GM23338 (cell line): ENCODE results near the gene FAM241B. TPM values are rescaled to one million over a fixed set of nuclear protein-coding genes. Genes with fewer than 3 reads are reported as not detected.

Experiments used
- ATAC-seq: fragments of 200-7000 bp; cut with Tn5 transposase; 3 replicates; pipeline ENCODE4 v1.9.1; 2020
- DNase-seq: peaks from one replicate; pipeline ENCODE4 v3.0.0-alpha.2; 2015; ENCODE audit warnings: low spot score
- H2AFZ ChIP-seq: fragments of 200-600 bp; sonication (generic); 2 replicates; pipeline ENCODE4 v1.8.0; 2016; ENCODE audit warnings: antibody characterized with exemption, mild to moderate bottlenecking, moderate library complexity
- H3F3A ChIP-seq: fragments of 200-600 bp; sonication (generic); replicated peaks from 2 replicates; pipeline ENCODE4 v1.8.0; 2017; ENCODE audit warnings: antibody characterized with exemption, mixed run types, low read depth
- H3K27ac ChIP-seq: fragments of 200-600 bp; sonication (generic); 2 replicates; pipeline ENCODE4 v1.6.1; 2016; ENCODE audit warnings: low read depth
- H3K27me3 ChIP-seq: fragments of 200-600 bp; sonication (generic); 2 replicates; pipeline ENCODE4 v1.8.0; 2016; ENCODE audit warnings: mild to moderate bottlenecking, mixed run types, moderate library complexity; ENCODE audit not compliant: insufficient read depth
- H3K36me3 ChIP-seq: fragments of 200-600 bp; sonication (generic); 2 replicates; pipeline ENCODE4 v1.8.0; 2016; ENCODE audit warnings: mild to moderate bottlenecking; ENCODE audit not compliant: insufficient read depth
- H3K4me1 ChIP-seq: fragments of 200-600 bp; sonication (generic); 2 replicates; pipeline ENCODE4 v1.8.0; 2016; ENCODE audit warnings: mild to moderate bottlenecking, moderate library complexity; ENCODE audit not compliant: insufficient read depth
- H3K4me2 ChIP-seq: fragments of 200-600 bp; sonication (generic); 2 replicates; pipeline ENCODE4 v1.7.1; 2017; ENCODE audit warnings: mixed run types
- H3K4me3 ChIP-seq: fragments of 200-600 bp; sonication (generic); 2 replicates; pipeline ENCODE4 v1.6.1; 2016; ENCODE audit warnings: mixed run types
- H3K79me2 ChIP-seq: fragments of 200-600 bp; sonication (generic); replicated peaks from 2 replicates; pipeline ENCODE4 v1.8.0; 2017; ENCODE audit warnings: mild to moderate bottlenecking; ENCODE audit not compliant: insufficient read depth
- H3K9me2 ChIP-seq: fragments of 200-600 bp; sonication (generic); 2 replicates; pipeline ENCODE4 v1.8.0; 2017; ENCODE audit not compliant: insufficient read depth
- H4K20me1 ChIP-seq: fragments of 200-600 bp; sonication (generic); replicated peaks from 2 replicates; pipeline ENCODE4 v1.8.0; 2017; ENCODE audit warnings: mild to moderate bottlenecking; ENCODE audit not compliant: insufficient read depth
- H3K27ac Mint-ChIP-seq: 2 replicates; pipeline ENCODE4 v1.8.0; 2020; ENCODE audit warnings: inconsistent platforms, mild to moderate bottlenecking, moderate library complexity, mixed read lengths
- H3K27me3 Mint-ChIP-seq: 3 replicates; pipeline ENCODE4 v1.8.0; 2022; ENCODE audit warnings: low read depth, mild to moderate bottlenecking, moderate library complexity, mixed read lengths, inconsistent platforms; ENCODE audit not compliant: insufficient read depth, poor library complexity
- H3K36me3 Mint-ChIP-seq: 3 replicates; pipeline ENCODE4 v1.8.0; 2021; ENCODE audit warnings: low read depth, mild to moderate bottlenecking, inconsistent platforms, moderate library complexity, mixed read lengths
- H3K4me1 Mint-ChIP-seq: 3 replicates; pipeline ENCODE4 v1.8.0; 2020; ENCODE audit warnings: mild to moderate bottlenecking, inconsistent platforms, mixed read lengths
- H3K4me3 Mint-ChIP-seq: 3 replicates; pipeline ENCODE4 v1.8.0; 2021; ENCODE audit warnings: moderate library complexity, mild to moderate bottlenecking, inconsistent platforms, mixed read lengths
- H3K9me3 Mint-ChIP-seq: 3 replicates; pipeline ENCODE4 v1.8.0; 2020; ENCODE audit warnings: moderate library complexity, mild to moderate bottlenecking, inconsistent platforms, mixed read lengths
- CTCF ChIP-seq, 2 experiments: fragments of 200-600 bp in 1 of 2; sonication (generic) in 1 of 2; conservative IDR thresholded peaks; 2 replicates each; pipeline versions ENCODE4 v1.5.1 to v1.6.1; 2016 to 2017; ENCODE audit warnings: antibody characterized with exemption in 2 of 2, low read depth in 2 of 2, mild to moderate bottlenecking in 2 of 2, moderate library complexity in 1 of 2
- NANOG ChIP-seq: IDR thresholded peaks from 2 replicates; pipeline ENCODE4 v1.6.1; 2016; ENCODE audit warnings: antibody characterized with exemption, borderline replicate concordance
- ZNF114 ChIP-seq: fragments of 250-450 bp; sonication (Bioruptor Pico); IDR thresholded peaks from 2 replicates; pipeline ENCODE4 v1.5.0; 2020; ENCODE audit warnings: mild to moderate bottlenecking, moderate library complexity
- polyA plus RNA-seq: library from polyadenylated mRNA; unstranded; fragments of >200 nt; fragmentation: Nextera tagmentation; extraction: Ambion mirVana; gene quantifications from 2 replicates; pipeline ENCODE4 v1.2.1, GENCODE V29; 2016
- total RNA-seq: library from RNA; depleted of rRNA; stranded (reverse); fragments of >200 nt; shearing (Covaris generic); gene quantifications from 2 replicates; pipeline ENCODE4 v1.2.3, GENCODE V29; 2014
- TF ChIP-seq, protein P1 (sequence below): IDR thresholded peaks from one replicate; pipeline ENCODE4 v1.6.1; 2018; ENCODE audit warnings: antibody characterized with exemption; ENCODE audit not compliant: unreplicated experiment
- TF ChIP-seq, protein P2 (sequence below): fragments of 250-450 bp; sonication (Bioruptor Pico); IDR thresholded peaks from 2 replicates; pipeline ENCODE4 v1.5.0; 2020; ENCODE audit warnings: mild to moderate bottlenecking, moderate library complexity

FAM241B gene
- total and polyA plus RNA-seq, 2 experiments from 2014 or later: 6.7 to 28.3 TPM

- Mint-ChIP-seq H3K4me3 (no peak overlapping the region), H3K9me3 (no peaks in the 10 kb centered on the region), H3K4me1 (no peaks in the 10 kb centered on the region), H3K36me3 (no peaks in the 10 kb centered on the region; the same call in 2 of the 3 replicates), H3K27me3 (peaks cover 12% of the 10 kb centered on the region), H3K27ac (no peak overlapping the region)
- Histone ChIP-seq H3K27me3 (no peaks in the 10 kb centered on the region), H3K27ac (no peak overlapping the region), H3K4me1 (no peaks in the 10 kb centered on the region), H3K79me2 (no peaks in the 10 kb centered on the region), H3K4me2 (no peak overlapping the region), H4K20me1 (no peaks in the 10 kb centered on the region), H3K4me3 (no peak overlapping the region), H3K36me3 (no peaks in the 10 kb centered on the region), H2AFZ (no peak overlapping the region), H3F3A (no peaks in the 10 kb centered on the region), H3K9me2 (peaks cover 5% of the 10 kb centered on the region; the same call in 1 of the 2 replicates)
- TF ChIP-seq ZNF114 (CRISPR knock-in tag): no peak
- TF ChIP-seq NANOG: no peak
- TF ChIP-seq, protein P1, sequence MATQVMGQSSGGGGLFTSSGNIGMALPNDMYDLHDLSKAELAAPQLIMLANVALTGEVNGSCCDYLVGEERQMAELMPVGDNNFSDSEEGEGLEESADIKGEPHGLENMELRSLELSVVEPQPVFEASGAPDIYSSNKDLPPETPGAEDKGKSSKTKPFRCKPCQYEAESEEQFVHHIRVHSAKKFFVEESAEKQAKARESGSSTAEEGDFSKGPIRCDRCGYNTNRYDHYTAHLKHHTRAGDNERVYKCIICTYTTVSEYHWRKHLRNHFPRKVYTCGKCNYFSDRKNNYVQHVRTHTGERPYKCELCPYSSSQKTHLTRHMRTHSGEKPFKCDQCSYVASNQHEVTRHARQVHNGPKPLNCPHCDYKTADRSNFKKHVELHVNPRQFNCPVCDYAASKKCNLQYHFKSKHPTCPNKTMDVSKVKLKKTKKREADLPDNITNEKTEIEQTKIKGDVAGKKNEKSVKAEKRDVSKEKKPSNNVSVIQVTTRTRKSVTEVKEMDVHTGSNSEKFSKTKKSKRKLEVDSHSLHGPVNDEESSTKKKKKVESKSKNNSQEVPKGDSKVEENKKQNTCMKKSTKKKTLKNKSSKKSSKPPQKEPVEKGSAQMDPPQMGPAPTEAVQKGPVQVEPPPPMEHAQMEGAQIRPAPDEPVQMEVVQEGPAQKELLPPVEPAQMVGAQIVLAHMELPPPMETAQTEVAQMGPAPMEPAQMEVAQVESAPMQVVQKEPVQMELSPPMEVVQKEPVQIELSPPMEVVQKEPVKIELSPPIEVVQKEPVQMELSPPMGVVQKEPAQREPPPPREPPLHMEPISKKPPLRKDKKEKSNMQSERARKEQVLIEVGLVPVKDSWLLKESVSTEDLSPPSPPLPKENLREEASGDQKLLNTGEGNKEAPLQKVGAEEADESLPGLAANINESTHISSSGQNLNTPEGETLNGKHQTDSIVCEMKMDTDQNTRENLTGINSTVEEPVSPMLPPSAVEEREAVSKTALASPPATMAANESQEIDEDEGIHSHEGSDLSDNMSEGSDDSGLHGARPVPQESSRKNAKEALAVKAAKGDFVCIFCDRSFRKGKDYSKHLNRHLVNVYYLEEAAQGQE: no peak
- no peak for TF ChIP-seq CTCF (conservative IDR thresholded peaks at IDR 0.05; ENCODE audit: low read depth in 2 of 2)
- TF ChIP-seq, protein P2, sequence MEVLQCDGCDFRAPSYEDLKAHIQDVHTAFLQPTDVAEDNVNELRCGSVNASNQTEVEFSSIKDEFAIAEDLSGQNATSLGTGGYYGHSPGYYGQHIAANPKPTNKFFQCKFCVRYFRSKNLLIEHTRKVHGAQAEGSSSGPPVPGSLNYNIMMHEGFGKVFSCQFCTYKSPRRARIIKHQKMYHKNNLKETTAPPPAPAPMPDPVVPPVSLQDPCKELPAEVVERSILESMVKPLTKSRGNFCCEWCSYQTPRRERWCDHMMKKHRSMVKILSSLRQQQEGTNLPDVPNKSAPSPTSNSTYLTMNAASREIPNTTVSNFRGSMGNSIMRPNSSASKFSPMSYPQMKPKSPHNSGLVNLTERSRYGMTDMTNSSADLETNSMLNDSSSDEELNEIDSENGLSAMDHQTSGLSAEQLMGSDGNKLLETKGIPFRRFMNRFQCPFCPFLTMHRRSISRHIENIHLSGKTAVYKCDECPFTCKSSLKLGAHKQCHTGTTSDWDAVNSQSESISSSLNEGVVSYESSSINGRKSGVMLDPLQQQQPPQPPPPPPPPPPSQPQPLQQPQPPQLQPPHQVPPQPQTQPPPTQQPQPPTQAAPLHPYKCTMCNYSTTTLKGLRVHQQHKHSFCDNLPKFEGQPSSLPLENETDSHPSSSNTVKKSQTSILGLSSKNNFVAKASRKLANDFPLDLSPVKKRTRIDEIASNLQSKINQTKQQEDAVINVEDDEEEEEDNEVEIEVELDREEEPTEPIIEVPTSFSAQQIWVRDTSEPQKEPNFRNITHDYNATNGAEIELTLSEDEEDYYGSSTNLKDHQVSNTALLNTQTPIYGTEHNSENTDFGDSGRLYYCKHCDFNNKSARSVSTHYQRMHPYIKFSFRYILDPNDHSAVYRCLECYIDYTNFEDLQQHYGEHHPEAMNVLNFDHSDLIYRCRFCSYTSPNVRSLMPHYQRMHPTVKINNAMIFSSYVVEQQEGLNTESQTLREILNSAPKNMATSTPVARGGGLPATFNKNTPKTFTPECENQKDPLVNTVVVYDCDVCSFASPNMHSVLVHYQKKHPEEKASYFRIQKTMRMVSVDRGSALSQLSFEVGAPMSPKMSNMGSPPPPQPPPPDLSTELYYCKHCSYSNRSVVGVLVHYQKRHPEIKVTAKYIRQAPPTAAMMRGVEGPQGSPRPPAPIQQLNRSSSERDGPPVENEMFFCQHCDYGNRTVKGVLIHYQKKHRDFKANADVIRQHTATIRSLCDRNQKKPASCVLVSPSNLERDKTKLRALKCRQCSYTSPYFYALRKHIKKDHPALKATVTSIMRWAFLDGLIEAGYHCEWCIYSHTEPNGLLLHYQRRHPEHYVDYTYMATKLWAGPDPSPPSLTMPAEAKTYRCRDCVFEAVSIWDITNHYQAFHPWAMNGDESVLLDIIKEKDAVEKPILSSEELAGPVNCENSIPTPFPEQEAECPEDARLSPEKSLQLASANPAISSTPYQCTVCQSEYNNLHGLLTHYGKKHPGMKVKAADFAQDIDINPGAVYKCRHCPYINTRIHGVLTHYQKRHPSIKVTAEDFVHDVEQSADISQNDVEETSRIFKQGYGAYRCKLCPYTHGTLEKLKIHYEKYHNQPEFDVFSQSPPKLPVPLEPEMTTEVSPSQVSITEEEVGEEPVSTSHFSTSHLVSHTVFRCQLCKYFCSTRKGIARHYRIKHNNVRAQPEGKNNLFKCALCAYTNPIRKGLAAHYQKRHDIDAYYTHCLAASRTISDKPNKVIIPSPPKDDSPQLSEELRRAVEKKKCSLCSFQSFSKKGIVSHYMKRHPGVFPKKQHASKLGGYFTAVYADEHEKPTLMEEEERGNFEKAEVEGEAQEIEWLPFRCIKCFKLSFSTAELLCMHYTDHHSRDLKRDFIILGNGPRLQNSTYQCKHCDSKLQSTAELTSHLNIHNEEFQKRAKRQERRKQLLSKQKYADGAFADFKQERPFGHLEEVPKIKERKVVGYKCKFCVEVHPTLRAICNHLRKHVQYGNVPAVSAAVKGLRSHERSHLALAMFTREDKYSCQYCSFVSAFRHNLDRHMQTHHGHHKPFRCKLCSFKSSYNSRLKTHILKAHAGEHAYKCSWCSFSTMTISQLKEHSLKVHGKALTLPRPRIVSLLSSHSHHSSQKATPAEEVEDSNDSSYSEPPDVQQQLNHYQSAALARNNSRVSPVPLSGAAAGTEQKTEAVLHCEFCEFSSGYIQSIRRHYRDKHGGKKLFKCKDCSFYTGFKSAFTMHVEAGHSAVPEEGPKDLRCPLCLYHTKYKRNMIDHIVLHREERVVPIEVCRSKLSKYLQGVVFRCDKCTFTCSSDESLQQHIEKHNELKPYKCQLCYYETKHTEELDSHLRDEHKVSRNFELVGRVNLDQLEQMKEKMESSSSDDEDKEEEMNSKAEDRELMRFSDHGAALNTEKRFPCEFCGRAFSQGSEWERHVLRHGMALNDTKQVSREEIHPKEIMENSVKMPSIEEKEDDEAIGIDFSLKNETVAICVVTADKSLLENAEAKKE (CRISPR knock-in tag): no peak
- ATAC-seq (no peak), DNase-seq (no peak)
These were observed 39.4 kb downstream of the FAM241B start for GRCh38 chr10:69669409-69669808.
